Measurements from ENCODE around the gene DNAH5. TPM values are rescaled to one million over a fixed set of nuclear protein-coding genes. Genes with fewer than 3 reads are reported as not detected.
"Not testable (repeated sequence)": the region's sequence is repeated elsewhere in the genome, so short reads cannot be mapped to it uniquely, and the experiment has no call there.

Gene DNAH5, protein sequence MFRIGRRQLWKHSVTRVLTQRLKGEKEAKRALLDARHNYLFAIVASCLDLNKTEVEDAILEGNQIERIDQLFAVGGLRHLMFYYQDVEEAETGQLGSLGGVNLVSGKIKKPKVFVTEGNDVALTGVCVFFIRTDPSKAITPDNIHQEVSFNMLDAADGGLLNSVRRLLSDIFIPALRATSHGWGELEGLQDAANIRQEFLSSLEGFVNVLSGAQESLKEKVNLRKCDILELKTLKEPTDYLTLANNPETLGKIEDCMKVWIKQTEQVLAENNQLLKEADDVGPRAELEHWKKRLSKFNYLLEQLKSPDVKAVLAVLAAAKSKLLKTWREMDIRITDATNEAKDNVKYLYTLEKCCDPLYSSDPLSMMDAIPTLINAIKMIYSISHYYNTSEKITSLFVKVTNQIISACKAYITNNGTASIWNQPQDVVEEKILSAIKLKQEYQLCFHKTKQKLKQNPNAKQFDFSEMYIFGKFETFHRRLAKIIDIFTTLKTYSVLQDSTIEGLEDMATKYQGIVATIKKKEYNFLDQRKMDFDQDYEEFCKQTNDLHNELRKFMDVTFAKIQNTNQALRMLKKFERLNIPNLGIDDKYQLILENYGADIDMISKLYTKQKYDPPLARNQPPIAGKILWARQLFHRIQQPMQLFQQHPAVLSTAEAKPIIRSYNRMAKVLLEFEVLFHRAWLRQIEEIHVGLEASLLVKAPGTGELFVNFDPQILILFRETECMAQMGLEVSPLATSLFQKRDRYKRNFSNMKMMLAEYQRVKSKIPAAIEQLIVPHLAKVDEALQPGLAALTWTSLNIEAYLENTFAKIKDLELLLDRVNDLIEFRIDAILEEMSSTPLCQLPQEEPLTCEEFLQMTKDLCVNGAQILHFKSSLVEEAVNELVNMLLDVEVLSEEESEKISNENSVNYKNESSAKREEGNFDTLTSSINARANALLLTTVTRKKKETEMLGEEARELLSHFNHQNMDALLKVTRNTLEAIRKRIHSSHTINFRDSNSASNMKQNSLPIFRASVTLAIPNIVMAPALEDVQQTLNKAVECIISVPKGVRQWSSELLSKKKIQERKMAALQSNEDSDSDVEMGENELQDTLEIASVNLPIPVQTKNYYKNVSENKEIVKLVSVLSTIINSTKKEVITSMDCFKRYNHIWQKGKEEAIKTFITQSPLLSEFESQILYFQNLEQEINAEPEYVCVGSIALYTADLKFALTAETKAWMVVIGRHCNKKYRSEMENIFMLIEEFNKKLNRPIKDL (N-terminal part only)
- not detected for total RNA-seq

DNA sequence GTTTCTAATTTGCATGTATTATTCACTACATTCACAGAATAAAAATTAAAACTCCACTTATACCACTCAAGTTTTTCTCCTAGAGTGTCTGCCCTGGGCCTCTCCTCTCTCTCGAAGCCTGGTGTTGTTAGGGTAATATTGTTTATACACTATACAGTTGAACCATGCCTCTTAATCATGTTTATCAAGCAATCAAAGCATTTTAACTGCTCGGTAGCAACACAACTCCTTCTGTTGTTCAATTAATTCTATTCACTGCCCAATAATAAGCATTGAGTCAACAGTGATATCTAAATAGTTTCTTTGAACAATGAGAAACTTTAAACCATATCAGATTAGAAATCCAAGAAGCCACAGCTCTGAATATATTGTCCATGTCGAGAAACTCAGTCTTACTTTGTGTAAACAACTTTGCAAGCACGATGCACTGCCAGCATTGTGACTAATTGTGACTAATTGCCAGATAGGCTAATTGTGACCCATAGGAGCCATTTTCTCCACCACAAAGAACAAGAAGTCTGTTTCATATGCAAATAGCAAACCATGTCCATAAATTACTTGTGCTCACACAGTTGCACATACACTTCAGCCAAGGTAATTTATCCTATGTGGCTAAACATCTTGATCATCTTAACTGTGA is at the start of gene DNAH5:
Gene DNAH5 (minus strand): TSS at position 129 of the 640 bp plus-strand sequence. CDS start 250 bp downstream, outside the sequence.
- CTCF ChIA-PET, result no interaction called here
- POLR2A ChIA-PET, result no interaction called here

DNA sequence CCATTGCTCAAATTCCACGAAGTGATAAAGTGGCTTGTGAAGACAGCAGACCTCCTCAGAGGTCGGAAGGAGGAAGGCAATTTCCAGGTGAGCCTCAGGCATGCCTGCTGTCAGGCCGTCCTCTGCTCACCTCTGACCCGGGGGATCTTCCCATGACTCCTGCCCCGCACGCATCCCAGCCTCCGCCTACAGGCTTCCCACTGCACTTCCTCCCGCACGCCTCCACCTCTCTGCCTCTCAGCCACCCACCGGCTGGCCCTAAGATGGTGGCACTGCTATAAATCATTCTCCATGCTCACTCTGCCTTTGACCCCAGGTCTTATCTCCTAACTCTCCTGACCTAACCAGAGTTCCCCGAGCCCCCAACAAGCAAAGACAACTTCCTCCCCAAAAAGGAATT is 49.4 kb upstream of the DNAH5 start:
- CTCF ChIA-PET, result no interaction called here
- POLR2A ChIA-PET, result no interaction called here

DNA sequence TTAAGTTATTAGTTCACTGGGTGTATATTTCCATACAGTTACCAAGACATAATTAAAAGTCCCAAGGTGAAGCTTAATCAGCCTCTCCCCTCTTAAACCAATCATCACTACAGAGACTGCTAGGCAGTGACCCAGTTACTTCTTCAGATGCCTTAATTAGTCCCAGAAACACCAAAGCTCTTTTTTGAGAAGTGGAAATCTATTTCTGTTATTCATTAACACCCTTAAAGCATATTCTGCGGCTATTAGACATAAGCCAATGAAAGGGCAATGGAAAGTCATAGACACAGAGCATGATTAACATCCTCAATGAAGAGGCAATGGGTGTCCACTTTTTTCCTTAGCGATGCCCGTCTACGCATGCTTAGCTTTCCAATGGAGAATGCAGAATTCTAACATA is 48.3 kb upstream of the DNAH5 start:
- CTCF ChIA-PET, result no interaction called here
- POLR2A ChIA-PET, result no interaction called here

DNA sequence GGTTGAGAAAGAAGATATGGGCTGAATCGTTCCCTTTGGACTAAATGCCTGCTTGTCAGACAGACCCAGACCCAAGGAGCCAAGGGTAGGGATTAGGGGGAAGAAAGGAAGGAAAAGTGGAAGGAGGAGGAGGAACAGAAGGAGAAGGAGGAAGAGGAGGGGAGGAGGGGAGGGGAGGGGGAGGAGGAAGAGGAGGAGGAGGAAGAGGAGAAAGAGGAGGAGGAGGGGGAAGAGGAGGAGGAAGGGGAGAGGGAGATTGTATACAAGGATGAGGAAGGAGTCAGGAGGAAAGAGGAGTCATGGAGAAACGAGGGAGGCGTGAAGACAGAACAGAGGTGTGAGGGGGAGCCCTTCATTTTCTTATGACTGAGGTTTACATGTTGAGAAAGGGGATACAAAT is 46.9 kb upstream of the DNAH5 start:
- POLR2A ChIA-PET, result no interaction called here
- CTCF ChIA-PET, result no interaction called here

DNA sequence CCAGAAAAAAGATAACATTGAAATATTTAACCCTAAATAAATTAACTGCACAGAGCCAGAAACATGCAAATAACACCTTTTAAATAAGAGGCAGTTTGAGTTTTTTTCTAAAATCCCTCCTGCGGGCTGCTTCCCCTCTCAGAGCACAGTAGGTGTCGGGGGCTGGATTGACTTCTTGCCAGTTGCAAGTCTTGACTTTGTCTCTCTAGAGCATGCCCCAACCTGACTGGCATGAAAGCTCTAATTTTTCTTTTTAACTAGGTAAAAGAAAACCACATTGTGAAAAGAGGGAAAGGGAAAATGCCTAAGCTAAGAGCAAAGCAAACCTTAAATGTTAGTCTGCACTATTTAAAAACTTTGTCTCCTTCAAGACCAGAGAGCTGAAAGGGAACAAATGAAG is 46.4 kb upstream of the DNAH5 start:
- ChIA-PET CTCF (no interaction called here), POLR2A (no interaction called here)

DNA sequence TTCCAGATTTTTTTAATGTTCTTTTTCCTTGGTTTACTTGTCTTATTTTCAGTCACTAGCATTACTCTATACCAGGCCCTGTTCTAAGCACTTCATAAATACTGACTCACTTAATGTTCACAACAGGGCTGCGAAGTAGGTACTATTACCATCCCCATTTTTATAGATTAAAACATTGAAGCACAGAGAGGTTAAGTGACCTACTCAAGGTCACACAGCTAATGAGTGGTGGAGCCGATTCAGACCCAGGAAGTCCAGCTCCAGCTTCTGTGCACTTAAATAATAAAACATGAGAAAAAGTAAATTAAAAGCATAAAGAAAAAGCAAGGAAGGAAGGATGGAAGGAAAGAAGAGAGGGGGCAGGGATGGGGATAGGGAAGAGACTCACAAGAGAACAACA is 45.3 kb upstream of the DNAH5 start:
- POLR2A ChIA-PET, result no interaction called here
- CTCF ChIA-PET, result no interaction called here

DNA sequence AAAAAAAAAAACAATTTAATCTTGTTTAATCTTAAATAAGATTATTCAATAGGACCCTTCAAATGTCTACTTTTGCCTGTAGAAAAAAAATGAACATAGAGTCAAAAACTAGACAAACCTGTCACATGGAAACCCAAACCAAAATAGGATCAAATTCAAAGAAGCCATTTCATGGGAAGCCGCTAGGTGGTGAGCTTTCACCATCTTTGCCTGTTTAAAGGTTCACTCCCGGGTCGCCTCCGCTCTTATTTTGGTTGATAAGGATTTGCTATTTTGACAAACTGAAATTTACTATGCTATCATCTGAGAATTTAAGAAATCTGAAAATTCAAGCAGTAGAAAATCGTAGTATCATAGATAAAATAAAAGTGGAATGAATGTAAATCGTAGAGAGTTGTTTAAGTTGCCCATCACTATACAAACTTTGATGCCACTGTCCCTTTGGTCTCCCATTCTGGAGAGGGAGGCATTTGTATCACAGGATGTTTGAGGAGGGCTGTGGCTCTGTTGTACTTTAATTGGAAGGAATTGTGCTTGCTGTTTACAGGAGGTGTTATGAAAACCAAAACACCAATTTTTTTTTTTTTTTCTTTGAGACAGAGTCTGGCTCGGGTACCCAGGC is 43.5 kb upstream of the DNAH5 start:
- POLR2A ChIA-PET, result no interaction called here
- CTCF ChIA-PET, result no interaction called here

DNA sequence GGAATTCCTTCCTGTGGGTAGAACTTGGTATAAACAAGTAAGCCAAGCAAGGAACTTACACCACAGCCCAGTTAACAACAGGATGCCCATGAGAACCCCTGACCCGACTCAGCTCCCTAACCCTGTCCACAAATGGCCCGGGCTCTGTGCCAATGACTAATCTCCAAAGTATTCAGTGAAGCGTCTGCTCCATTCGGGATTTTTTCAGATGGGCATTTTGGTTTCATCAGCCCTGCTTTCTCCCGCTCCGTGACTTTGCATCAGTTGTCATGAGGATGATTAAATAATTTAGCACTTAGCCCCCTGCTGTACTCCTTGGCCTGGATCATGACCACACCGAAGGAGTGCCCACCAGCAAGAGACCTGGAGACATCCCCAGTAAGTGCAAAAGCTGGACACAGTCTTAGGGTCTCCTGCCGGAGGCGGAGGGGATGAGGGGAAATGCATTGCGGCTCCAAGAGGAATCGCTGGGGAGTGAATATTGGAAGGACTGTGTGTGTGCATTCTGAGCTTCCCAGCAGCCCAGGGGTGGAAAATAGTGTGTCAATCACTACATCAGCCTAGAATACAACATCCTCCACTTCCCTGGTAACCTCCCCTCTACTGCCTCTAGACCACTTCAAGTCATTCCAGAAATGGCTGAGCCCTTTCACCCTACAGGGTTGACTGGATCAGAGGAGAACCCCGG is 41.4 kb upstream of the DNAH5 start:
- POLR2A ChIA-PET, result no interaction called here
- CTCF ChIA-PET, result no interaction called here

DNA sequence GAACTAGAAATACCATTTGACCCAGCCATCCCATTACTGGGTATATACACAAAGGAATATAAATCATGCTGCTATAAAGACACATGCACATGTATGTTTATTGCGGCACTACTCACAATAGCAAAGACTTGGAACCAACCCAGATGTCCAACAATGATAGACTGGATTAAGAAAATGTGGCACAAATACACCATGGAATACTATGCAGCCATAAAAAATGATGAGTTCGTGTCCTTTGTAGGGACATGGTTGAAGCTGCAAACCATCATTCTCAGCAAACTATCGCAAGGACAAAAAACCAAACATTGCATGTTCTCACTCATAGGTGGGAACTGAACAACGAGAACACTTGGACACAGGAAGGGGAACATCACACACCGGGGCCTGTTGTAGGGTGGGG is 40.4 kb upstream of the DNAH5 start:
- CTCF ChIA-PET, POLR2A ChIA-PET: not testable (repeated sequence)

DNA sequence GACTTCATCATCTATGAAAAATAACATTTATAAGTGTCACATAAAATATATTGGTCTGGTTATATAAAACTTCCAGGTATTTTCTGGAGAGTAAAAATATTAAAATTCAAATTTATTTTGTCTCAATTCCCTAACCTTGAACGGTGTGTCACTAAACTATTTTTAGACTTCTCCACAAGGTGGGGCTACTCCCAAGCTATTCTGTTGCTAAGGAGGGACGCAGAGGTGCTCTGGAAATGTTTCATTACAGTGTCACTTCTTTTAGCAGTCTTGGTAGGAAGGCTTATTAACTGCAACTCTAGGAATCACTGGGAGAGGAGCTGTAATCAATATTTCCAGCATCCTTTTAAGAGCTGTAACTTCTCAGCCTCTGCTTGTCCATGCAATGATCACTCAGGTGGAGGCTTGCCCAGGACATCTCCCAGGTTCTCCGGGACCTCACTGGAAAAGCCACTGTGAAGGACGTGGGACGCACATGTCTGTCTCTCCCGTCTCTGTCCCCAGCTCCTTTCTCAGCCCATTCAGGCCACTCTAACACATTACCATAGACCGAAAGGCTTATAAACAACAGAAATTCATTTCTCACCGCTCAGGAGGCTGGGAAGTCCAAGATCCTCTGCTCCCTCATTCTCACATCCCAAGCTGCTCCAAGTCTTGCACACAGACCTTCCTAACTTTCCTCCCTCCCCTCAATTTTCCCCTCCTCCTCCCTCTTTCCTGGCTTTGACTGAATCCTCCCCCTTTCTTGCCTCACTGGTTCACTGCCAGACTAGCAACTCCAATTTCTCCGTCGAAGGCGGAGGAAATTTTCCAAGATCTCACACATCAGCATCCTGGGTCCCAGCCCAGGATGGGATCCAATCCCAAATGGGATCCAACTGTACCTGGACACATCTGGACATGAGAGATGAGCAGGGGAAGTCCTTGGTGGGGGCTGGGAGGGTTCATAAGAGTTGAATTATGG is 32.7 kb upstream of the DNAH5 start:
- ChIA-PET POLR2A (no interaction called here), CTCF (no interaction called here)

DNA sequence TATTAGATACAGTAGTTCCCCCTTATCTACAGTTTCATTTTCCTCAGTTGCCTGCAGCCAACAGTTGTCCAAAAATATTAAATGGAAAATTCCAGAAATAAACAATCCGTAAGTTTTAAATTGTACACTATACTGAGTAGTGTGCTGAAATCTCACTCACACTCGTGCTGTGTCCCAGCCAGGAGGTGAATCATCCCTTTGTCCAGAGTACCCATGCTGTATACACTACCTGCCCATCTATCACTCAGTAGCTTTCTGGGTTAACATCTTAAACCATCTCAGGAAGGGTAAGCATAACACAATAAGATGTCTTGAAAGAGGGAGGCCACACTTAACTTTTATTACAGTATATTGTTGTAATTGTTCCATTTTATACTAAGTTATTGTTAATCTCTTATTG is 31.7 kb upstream of the DNAH5 start:
- POLR2A ChIA-PET, result no interaction called here
- CTCF ChIA-PET, result no interaction called here

DNA sequence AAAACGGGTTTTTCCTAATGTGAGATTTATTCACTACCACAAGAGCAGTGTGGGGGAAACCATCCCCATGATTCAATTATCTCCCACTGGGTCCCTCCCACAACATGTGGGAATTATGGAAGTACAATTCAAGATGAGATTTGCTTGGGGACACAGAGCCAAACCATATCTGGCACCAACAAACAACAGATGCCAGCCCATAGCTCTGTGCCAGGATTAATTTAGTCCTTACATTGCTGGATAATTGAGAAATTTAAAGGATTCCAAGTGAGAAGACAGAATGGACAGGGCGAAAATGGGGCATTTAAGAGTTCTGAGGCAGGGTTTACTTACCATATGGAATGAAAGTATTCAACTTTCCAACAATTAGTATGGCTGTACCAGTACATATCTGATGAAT is 30.8 kb upstream of the DNAH5 start:
- ChIA-PET CTCF (no interaction called here), POLR2A (no interaction called here)

DNA sequence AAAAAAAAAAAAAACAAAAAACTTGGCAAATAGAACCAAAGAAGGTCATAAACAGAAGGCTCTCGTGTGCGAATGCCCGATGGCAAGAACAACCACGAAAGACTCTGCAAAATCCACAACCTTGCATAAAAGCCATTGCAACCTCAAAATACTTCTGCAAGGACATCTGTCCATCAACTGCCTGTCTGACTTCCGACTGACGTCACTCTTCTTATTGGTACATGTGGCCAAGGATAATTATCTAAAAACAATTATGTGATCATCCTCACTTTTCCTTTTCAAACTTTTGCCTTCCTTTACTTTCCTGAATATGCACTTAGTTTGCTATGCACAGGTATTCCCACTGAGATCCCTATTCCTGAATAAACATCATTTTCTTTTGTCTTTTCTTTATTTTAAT is 29.2 kb upstream of the DNAH5 start:
- POLR2A ChIA-PET, result no interaction called here
- CTCF ChIA-PET, result no interaction called here

DNA sequence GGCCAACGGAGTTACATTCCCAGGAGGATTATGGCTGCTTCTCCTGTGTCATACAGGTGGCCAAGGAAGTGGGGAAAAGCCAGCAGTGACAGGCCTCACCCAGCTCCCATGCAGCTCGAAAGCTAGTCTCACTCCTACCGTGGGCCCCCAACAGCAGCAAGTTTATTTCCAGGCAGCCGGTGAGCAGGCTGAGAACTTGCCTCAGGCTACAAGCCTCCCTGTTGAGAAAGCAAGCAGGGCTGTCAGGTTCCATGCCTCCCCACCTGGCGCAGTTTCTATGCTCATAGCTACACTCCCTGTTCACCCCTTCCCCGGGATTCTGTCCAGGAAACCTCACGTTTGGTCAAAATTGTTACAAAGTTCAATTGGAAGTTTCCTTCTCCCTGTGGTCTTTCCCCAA is 27.5 kb upstream of the DNAH5 start:
- CTCF ChIA-PET, result no interaction called here
- POLR2A ChIA-PET, result no interaction called here

DNA sequence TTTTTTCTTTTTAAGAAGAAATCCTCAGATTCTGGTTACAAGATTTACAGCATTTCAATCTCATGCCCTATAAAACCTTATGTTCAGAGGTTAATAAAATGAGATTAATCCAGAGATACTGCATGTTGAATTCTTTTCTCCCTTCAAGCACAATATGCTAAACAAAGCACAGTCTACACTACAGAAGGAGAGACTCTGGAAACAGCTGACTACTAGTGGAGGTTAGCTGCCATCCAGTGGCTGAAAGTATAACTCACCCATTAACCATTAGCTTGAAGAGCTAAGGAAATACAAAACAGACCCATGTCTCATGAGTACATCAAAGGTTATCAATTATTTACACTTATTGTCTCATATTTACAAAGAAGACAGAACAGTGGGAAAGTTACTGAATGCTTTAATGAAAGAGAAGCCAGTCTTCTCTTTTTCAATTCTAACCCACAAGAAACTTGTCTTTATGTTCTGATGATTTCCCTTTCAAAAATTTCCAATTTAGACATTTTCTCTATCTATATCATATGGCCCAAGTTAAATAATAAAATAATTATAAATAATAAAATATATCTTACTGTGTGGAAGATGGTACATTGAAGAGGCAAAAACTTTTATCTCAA is 12.7 kb upstream of the DNAH5 start:
- CTCF ChIA-PET, result no interaction called here
- POLR2A ChIA-PET, result no interaction called here

DNA sequence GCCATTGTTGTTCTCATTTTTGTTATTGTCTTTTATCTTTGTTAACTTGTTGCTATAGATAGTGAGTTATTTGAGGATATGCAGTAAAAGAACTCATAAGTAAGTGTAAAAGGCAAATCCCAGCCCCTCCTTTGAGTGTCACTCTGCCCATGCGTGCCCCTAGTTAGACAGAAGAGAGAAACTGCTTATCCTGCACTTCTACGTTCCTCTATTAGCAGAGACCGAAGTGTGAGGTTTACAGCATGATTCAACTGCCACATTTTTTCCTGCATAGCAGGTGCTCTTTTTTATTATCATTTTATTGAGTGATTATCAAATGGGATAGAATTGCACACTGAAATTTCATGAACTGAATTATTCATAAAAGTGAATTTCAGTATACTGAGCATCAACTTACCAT is 12.0 kb upstream of the DNAH5 start:
- POLR2A ChIA-PET, result no interaction called here
- CTCF ChIA-PET, result no interaction called here

DNA sequence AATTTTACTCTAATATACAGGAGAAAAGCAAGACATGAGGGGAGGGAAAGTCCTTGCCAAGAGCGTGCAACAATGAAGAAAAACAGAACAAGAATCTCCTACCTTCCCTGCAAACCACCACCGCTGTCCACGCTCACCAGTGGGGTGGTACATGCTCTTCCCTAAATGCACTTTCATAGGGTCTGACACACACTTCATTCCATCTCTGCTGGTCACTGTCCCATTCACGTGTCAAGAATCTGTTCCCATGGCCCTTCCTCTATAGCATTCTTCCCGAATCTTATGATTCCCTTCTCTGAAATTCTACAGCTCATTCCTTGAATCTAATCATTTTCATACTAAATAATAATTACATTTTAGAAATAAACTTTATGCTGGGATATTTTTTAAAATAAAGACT is 11.4 kb upstream of the DNAH5 start:
- POLR2A ChIA-PET, result no interaction called here

DNA sequence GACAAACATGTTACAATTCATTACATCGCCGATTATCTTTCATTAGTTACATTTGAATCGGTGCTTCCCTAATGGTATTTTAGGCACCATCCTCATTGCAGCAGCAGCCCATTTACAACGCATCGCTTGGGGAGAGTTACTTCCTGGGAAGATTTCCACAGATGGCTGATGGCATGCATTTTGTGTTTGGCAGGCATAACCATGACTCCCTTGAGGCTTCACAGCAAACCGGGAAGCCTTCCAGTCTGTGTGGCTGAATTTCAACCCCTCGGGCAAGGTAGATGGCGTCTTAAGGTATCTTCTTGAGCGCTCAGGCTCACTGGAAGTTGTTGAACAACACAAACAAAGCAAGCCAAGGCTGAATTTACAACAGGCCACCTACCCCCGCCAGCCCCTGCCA is 1.6 kb upstream of the DNAH5 start:
- CTCF ChIA-PET, result no interaction called here
- POLR2A ChIA-PET, result no interaction called here

More for the DNA sequence above, 11.4 kb upstream of the DNAH5 start:
- CTCF ChIA-PET, result no interaction called here

Data from activated CD8-positive, alpha-beta memory T cell treated with anti-CD3 and anti-CD28 coated beads for 36 hours (primary cell).